ENCODE data around the gene FAM83E.

GRCh38 chr19:48638831-48639381 lies 24.0 kb upstream of the FAM83E start:
- TF ChIP-seq FOXM1 (IDR thresholded peaks at IDR 0.05; ENCODE audit: borderline replicate concordance) = no peak
- no peak for TF ChIP-seq SP1 (IDR thresholded peaks at IDR 0.05)
- TF ChIP-seq FOXK2 (IDR thresholded peaks at IDR 0.05) = no peak
- TF ChIP-seq ELF4 (IDR thresholded peaks at IDR 0.05) = no peak
- no peak for TF ChIP-seq PKNOX1 (IDR thresholded peaks at IDR 0.05)
- TF ChIP-seq FOXA1 (IDR thresholded peaks at IDR 0.05) = no peak
- no peak for TF ChIP-seq BHLHE40 (IDR thresholded peaks at IDR 0.05; ENCODE audit: borderline replicate concordance)
- no peak for TF ChIP-seq SUZ12 (IDR thresholded peaks at IDR 0.05)
- no peak for TF ChIP-seq HDGF (IDR thresholded peaks at IDR 0.05; ENCODE audit: borderline replicate concordance)
- TF ChIP-seq TARDBP (IDR thresholded peaks at IDR 0.05) = no peak
- TF ChIP-seq LEF1 (IDR thresholded peaks at IDR 0.05; ENCODE audit: borderline replicate concordance) = no peak
- no peak for TF ChIP-seq L3MBTL2 (conservative IDR thresholded peaks at IDR 0.05)
